Kidney tubule cell (primary cell): ENCODE results near the gene SSU72.
"Not testable (repeated sequence)": the region's sequence is repeated elsewhere in the genome, so short reads cannot be mapped to it uniquely, and the experiment has no call there.

Experiments used
- DNase-seq: peaks from one replicate; pipeline ENCODE4 v3.0.0-alpha.2; 2018; ENCODE audit warnings: low spot score

The SSU72 gene

GRCh38 chr1:1558591-1558990 is 16.1 kb downstream of the SSU72 start:
- DNase-seq: no peak

- not testable (repeated sequence) for DNase-seq
These were observed 17.0 kb downstream of the SSU72 start for GRCh38 chr1:1557688-1558087.

- not testable (repeated sequence) for DNase-seq
These were observed 17.7 kb downstream of the SSU72 start for GRCh38 chr1:1556961-1557360.

- DNase-seq: no peak
These were observed 18.2 kb downstream of the SSU72 start for GRCh38 chr1:1556505-1556904.

GRCh38 chr1:1554926-1555915 is 19.4 kb downstream of the SSU72 start:
- DNase-seq: peak; percentile 68

- DNase-seq: no peak
These were observed 20.1 kb downstream of the SSU72 start for GRCh38 chr1:1554550-1554925.

- DNase-seq: no peak
These were observed 20.7 kb downstream of the SSU72 start for GRCh38 chr1:1553821-1554494.

- no peak for DNase-seq
These were observed 22.4 kb downstream of the SSU72 start for GRCh38 chr1:1552263-1552639.

GRCh38 chr1:1551524-1552262 is 23.0 kb downstream of the SSU72 start:
- no peak for DNase-seq

GRCh38 chr1:1550591-1551432 is 23.9 kb downstream of the SSU72 start:
- no peak for DNase-seq

GRCh38 chr1:1550087-1550486 is 24.6 kb downstream of the SSU72 start:
- DNase-seq: no peak

- DNase-seq: no peak
These were observed 26.1 kb downstream of the SSU72 start for GRCh38 chr1:1548591-1548990.

GRCh38 chr1:1547476-1547875 is 27.2 kb downstream of the SSU72 start:
- no peak for DNase-seq

- DNase-seq: no peak
These were observed 27.7 kb downstream of the SSU72 start for GRCh38 chr1:1547011-1547410.

- no peak for DNase-seq
These were observed 28.5 kb downstream of the SSU72 start for GRCh38 chr1:1545946-1546737.

GRCh38 chr1:1544544-1544943 is 30.1 kb downstream of the SSU72 start:
- no peak for DNase-seq

- peak; percentile 20 for DNase-seq
These were observed 31.0 kb downstream of the SSU72 start for GRCh38 chr1:1543706-1544099.

GRCh38 chr1:1542766-1543705 is 31.6 kb downstream of the SSU72 start:
- no peak for DNase-seq

- no peak for DNase-seq
These were observed 32.5 kb downstream of the SSU72 start for GRCh38 chr1:1541956-1542765.
